ENCODE measurements around the gene ABHD12.

The ABHD12 gene

GRCh38 chr20:25289886-25290597 is 100.6 kb downstream of the ABHD12 start:
- DNase-seq (ENCODE audit: low spot score): no peak

DNA sequence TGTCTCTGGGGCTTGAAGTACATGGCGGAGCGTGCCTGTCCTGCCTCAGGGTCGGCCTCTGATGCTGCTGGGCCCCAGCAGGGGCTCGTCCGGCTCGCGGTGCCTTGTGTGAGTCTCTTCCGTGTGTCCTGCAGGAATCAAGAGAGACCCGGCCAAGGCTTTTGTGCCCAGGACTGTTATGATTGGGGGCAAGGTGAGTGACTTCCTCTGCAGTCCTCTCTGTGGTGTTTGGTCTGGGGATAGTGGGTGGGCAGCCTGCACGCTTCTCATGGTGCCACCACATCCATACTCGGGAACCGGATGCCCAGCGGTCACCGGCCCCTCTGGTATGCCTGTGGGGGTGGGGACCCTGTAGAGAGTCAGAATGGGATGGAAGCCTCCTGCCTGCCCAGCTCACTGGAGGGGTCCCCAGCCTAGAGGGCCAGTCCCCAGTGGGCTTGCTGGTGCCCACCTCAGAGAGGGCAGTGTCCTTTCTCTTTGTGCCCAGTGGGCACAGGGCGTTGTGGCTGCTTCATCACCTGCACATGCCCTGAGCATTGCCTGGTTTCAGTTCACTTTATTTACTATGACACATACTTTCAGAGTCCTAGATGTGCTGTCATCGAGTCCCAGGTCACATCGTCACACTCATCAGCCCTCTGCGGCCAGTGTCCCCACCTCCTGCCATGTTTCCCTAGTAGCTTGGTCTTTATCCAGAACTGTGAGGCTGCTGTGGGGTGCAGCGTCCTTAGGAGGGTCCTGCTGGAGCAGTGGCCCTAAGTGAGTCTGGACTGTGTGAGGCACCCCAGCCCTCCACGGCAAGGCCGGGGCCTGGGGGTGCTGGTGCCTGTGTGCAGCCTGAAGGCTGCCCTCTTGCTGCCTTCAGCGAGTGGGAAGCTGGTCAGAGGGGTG is 102.1 kb downstream of the ABHD12 start:
- DNase-seq (ENCODE audit: low spot score): no peak

DNA sequence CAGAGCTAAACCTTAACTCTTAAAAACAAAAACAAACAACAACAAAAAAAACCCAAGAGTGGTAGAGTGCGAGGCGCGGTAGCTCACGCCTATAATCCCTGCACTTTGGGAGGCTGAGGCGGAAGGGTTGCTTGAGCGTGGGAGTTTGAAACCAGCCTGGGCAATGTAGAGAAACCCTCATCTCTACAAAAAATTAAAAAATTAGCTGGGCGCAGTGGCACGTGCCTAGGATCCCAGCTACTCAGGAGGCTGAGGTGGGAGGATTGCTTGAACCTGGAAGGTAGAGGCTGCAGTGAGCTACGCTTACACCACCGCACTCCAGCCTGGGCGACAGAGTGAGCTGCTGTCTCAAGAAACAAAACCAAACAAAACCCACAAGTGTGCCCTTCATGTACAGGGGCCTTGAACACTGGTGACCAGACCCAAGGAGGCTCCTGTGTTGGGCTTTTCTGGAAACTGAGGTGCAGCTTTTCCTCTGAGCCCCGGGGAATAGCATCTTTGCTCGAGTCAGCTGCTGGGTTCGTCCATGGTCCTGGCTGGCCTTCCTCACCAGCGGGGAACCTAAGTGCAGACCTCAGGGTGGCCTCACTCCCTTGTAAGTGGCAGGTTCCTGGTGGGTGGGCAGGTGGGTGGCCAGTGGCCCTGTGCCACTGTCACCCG is 102.9 kb downstream of the ABHD12 start:
- DNase-seq (ENCODE audit: low spot score): no peak

DNA sequence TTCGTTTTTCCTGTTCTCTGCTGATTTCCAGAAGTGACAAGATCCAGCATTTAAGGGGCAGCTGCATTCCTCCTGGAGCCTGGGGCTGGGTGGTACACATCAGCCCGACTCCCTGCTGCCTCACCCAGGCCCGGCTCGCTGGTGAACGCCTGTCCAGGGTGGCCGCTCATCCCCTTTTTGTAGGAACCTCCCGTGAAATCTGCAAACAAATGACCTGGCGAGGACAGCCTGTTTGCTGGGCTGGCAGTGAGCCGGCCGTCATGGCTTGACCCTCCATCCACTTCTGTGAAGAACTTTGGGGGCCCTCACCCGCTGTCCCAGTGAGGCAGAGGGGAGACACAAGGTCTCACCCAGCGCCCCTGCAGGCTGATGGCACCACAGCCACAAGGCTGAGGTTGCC is 103.7 kb downstream of the ABHD12 start:
- DNase-seq (ENCODE audit: low spot score): no peak

- DNase-seq (ENCODE audit: low spot score): no peak
Measured at GRCh38 chr20:25285856-25286798, 104.5 kb downstream of the ABHD12 start.

GRCh38 chr20:25285091-25285647 is 105.5 kb downstream of the ABHD12 start:
- DNase-seq (ENCODE audit: low spot score): no peak

DNA sequence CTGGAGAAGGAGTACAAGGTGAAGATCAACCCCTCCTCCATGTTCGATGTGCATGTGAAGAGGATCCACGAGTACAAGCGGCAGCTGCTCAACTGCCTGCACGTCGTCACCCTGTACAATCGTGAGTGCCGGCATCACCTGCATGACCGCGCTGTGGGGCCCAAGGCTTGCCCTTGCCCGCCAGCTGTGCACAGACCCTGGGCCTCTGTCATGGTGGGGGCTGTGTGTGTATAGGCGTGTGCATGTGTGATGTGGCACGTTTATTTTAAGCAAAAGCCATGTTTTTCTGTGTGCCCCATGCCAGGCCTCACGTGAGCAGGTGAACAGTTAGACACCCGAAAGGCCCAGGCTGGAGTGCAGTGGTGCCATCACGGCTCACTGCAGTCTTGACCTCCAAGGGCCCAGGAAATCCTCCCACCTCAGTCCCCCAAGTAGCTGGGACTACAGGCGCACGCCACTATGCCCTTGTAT is 106.5 kb downstream of the ABHD12 start:
- DNase-seq (ENCODE audit: low spot score): no peak

DNA sequence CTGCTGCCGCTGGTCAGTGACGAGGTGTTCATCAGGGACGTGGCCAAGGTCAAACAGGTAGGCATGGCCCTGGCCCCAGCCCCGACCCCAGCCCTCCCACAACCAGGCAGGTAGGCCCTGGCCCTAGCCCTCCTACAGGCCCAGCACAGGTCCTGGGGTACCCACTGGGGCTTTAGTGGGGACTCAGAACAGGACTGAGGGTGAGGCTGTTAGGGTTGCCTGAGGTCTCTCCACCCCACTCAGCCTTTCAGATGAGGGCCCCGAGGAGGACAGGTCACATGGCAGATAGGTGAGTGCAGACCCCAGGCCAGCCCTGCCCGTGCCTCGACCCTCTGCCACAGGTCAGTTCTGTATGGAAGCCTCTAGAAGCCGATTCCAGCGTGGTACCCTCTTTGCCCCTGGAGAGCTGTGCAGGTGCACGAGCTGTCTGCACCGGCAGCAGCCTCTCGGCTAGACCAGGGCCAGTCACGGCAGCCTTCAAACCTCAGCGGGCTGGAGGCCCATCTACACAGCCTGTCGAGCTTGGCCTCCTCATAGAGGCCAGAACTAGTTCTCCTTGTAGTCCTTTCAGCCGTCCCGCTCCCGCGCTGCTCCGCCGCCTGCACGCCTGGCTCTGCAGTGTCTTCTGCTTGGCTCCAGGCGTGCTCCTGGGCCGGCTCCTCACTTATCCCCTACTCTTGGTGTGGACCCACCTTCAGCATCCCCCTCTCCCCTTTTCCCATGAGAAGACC is 107.2 kb downstream of the ABHD12 start:
- no peak for DNase-seq (ENCODE audit: low spot score)

DNA sequence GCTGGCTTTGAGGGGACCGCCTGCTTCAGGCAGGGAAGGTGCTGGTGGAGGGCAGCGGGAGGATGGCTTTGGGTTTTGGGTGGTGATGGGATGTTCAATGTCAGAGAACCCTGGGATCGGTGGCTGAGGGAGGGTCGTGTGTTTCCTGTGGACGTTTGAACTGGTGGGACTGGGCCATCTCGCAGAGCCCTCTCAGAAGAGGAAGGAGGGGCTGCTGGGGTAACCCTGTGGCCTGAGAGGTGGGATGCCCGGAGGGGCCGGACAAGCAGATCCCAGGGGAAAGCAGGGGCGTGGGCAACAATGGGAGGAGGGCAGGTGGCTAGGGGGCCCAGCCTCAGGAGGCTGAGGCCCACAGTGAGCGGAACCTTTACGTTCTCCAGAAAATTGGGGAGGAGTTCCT is 107.8 kb downstream of the ABHD12 start:
- no peak for DNase-seq (ENCODE audit: low spot score)

DNA sequence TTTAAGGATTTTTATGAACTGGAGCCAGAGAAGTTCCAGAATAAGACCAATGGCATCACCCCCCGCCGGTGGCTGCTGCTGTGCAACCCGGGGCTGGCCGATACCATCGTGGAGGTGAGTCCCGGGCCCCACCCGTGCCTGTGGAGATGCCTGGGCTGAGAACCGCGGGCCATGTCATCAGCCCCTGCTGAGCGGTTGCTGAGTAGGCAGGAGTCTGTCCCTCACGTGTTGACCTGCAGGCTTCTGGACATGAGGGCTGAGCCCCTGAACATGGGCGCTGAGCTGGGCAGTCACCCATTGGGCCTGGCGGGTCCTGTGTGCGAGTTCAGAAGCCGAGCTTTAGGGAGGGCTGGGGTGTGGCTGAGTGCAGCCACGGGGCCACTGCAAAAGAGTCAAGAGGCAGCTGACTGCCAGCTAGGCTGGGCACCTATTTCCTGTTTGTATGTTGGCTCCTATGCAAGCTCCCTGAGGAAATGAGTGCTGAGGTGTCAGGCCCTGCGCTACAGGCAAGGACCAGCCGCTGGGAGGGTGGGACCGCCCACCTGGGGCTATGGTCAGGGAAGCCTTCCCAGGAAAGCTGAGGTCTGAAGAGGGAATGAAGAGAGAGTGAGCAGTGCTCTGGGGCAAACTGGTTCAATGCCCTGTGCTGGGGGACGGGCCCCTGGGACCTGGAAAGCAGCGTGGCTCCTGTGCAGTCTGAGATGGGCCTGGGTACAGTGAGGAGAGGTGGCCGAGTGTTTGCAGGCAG is 108.4 kb downstream of the ABHD12 start:
- DNase-seq (ENCODE audit: low spot score): no peak

DNA sequence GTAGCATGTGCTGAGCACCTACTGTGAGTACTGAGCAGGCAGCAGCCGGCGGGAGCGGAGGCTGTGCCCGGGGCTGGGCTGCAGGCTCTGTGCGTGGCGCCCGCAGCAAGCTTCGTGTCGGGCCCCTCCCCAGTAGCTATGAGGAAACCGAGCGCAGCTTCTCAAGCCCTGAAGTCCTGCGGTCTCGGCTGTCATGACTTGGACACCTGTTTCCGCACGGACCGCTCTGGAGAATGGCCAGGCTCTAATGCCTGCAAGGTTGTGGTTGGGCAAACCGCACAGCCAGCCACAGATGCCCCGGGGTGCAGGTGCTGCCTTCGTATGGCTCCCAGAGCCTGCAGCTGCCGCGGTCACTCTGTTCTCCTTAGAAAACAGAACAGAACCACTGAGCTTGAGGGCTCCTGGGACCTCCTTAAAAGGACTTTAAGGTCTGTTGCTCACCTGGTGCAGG is 109.1 kb downstream of the ABHD12 start:
- no peak for DNase-seq (ENCODE audit: low spot score)

DNA sequence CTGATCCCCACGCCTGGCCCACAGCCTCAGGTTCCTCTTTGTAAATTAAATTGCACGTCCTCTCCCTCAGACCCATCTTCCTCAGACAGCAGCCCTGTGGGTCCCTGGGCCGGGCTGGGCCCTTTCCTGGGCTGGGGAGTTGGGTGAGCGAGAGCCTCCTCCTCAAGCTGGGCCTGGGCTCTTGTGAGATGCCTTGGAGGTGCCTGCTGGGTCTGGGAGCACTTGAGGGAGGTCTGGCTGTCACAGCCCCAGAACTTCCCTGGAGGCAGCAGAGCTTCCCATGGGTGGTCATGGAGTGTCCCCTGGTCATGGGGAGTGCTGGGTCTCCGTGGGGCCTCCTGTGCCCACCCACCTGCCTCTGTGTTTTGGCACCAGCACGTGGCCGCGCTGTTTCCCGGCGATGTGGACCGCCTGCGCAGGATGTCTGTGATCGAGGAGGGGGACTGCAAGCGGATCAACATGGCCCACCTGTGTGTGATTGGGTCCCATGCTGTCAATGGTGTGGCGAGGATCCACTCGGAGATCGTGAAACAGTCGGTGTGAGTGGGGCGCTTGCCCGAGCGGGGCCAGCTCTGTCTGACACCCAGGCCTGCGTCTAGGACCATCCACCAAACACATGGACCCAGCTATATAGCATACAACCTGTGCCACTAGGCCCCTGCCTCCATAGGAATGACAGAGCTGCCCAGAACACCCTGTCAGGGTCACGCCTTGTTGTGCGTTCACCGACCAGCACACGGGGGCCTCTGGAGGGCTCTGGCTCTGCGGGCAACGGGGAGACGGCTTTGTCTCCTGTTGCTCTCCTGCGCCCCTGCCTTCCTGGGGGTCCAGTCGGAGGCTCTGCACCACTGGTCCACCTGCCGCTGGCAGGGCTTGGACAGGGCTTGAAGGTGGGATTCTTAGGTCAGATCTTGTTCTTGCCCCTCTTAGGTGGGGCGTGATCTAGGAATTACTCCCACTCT is 109.8 kb downstream of the ABHD12 start:
- no peak for DNase-seq (ENCODE audit: low spot score)

- DNase-seq (ENCODE audit: low spot score): no peak
Measured at GRCh38 chr20:25280051-25280573, 110.5 kb downstream of the ABHD12 start.

DNA sequence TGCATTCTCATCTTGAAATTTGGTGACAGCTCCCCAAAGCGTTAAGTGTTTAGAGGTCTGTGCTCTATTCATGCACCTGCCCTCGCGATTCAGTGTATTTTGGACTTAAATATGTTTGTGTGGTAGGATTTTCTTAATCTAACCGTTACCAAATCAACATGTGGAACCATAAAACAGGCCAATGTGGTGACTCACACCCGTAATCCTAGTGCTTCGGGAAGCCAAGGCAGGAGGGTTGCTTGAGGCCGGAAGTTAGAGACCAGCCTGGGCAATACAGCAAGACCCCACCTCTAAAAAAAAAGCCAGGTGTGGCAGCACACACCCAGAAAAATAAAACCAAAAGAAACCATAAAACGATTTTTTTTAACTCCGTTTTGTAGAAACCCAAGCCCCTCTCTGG is 111.2 kb downstream of the ABHD12 start:
- no peak for DNase-seq (ENCODE audit: low spot score)

DNA sequence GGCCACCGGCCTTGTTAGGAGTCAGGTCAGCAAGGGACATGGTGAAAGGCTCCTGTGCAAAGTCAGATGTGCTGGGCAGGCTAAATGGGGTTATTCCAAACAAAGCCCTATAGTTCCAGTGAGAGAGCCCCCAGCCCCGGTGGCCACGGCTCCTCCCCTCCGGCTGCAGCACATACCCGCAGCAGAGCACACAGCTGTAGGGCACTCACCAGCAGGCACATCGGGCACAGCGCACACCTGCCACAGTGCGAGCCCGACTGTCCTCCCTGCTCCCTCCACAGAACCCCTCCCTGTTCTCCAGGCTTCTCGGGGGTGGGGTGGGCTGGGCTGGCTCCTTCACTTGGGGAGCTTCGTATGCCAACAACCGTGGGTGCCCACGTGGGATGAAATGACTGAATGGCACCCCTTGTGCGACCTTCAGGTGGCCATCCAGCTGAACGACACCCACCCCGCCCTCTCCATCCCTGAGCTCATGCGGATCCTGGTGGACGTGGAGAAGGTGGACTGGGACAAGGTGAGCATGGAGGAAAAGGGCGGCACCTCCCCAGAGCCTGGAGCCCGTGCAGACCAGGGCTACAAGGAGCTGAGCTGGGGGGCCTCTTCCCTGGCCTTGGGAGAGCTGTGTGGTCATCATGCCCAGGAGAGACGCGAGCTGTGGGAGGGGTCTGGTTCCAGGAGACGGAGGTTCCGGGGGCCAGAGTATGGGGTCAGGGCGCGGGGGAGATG is 111.8 kb downstream of the ABHD12 start:
- no peak for DNase-seq (ENCODE audit: low spot score)

GRCh38 chr20:25277941-25278521 is 112.6 kb downstream of the ABHD12 start:
- no peak for DNase-seq (ENCODE audit: low spot score)

Data from LoVo (cell line).